ENCODE results near the gene FMN2.

DNA sequence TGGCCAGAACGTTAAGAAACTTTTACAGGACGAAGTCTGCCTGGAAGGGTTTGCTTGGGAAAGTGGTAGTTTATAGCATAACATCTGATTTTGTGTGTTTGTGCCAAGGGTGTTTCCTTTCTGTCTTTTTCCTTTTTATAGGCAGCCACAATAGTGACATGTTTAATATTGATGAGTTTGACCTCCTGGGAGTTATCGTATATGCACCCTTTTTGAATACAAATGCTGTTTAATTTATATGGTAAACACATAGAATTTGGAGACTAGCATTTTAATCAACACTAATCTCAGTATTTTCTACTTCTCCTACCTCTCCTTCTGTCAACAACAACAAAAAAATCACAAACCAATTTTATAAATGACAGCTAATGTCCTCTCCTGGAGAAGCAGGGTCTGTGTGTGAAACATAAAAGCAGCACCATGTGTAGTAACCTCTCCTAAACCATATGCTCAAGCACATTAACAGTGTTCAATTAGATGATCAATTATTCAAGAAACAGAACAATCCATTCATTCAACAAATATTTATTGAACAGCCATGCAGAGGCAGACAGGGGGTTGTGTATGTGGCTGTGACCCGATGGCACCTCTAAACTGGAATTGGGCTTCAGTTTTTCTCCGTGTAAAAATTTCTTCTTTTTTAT lies 604 bp upstream of the FMN2 start:
- no peak for TF ChIP-seq CTCF (conservative IDR thresholded peaks at IDR 0.05; ENCODE audit: low read depth, low read length)
- TF ChIP-seq EZH2 (IDR thresholded peaks at IDR 0.05; ENCODE audit: low read length, unreplicated experiment): no peak

Data from PC-3 (cell line).